Right ventricle myocardium inferior (tissue), 1 donor: ENCODE data around the gene NKIRAS2. TPM values are rescaled to one million over a fixed set of nuclear protein-coding genes. Genes with fewer than 3 reads are reported as not detected.
"Not testable (repeated sequence)": the region's sequence is repeated elsewhere in the genome, so short reads cannot be mapped to it uniquely, and the experiment has no call there.

Experiments used
- ATAC-seq: fragments of 200-7000 bp; cut with Tn5 transposase; one replicate; pipeline ENCODE4 v1.9.1; 2020; ENCODE audit warnings: mild to moderate bottlenecking, moderate library complexity
- DNase-seq: peaks from one replicate; pipeline ENCODE4 v3.0.0; 2021; ENCODE audit errors: missing footprints
- intact Hi-C: fragments of 100-400 bp; cut with DNase I; formaldehyde crosslinking; loops from one replicate; pipeline ENCODE4 v1.11.0; 2022
- total RNA-seq: library from RNA; stranded (reverse); fragmentation: NEBNext Ultra II Directional; extraction: Animal tissue kit (Norgen Biotek cat#: 25700); gene quantifications from one replicate; pipeline ENCODE4 v1.2.1, GENCODE V29; 2021
- donor health status: DM: no; HTN: yes; CAD: no; lungs with severe emphysema.

The NKIRAS2 gene
- total RNA-seq, 1 donor from 2014 or later = 47.1 TPM

GRCh38 chr17:42018988-42019387 lies 902 bp upstream of the NKIRAS2 start:
- DNase-seq = no peak
- intact Hi-C loops = no loop called here
- no peak for ATAC-seq

GRCh38 chr17:42020845-42021244 lies 955 bp downstream of the NKIRAS2 start:
- not testable (repeated sequence) for ATAC-seq, DNase-seq
- intact Hi-C loops = loop anchor here (10.0 kb wide), 1 partner anchor 504 kb away; no protein-coding TSS in a partner anchor

DNA sequence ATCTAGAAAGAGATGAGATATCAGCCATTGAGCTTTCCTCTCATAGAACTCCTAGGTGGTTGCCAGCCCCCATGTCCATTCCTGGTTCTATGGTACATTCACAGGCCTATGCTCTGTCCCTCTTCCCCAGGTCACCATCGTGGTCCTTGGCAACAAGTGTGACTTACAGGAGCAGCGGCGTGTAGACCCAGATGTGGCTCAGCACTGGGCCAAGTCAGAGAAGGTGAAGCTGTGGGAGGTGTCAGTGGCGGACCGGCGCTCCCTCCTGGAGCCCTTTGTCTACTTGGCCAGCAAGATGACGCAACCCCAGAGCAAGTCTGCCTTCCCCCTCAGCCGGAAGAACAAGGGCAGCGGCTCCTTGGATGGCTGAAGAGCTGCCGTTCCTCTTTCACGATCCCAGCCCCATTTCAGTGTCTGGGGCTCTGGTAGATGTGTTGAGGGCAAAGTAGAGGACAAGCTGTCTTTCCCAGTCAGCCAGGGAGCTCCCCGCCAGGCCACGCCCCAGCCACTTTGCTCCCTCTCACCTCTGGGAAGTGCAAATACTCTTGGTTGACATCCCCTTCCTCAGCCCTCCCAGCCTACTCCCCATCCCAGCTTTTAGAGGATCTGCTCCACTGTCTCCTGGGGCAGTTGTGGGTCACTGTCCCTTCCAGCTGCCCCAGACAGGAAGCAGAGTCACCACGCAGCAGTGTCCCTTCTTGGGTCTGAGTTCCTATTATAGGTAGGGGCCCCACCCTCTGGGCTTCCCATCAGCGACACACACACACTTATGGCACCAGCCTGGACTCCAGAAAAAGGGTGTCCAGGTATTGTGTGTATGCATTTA lies 3.8 kb downstream of the NKIRAS2 start:
- intact Hi-C loops = loop anchor here (10.0 kb wide), 1 partner anchor 501 kb away; no protein-coding TSS in a partner anchor
- no peak for ATAC-seq
- DNase-seq = no peak

DNA sequence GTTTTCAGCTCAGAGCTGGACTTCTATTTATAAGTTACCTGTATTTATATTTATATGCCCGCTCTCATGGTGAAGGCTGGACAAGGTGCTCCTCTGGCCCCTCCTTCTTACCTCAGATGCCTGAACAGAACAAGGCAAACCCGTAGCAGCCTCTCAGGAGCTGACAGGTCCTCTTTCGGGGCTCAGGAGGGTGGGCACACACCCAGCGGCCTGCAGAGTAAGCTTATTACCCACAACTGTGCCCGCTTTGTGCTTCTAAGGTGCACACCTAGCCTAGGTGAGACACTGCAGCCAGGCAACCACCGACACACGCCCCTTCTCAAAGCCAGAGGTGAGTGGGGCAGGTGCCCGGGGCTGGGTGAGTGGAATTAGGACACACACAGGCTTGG lies 5.3 kb downstream of the NKIRAS2 start:
- DNase-seq (no peak), ATAC-seq (peak; percentile 9)
- intact Hi-C loops = loop anchor here (1.0 to 10.0 kb wide), 3 partner anchors 37 to 500 kb away; no protein-coding TSS in a partner anchor

DNA sequence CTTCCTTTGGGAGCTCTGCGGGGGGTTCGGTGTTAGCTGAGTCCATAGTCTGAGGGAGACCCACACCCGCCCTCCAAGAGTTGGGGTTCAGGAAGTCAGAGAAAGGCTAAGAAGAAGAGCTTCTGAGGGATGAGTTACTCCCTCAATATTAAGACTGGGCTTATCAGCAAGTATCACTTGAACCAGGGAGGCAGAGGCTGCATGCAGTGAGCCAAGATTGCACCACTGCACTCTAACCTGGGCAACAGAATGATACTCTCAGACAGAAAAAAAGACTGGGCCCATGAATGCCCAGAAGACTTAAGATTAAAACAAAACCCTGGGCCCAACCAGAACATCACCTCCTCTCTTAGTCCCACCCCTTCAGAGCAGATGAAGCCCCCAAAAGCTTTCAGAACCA lies 6.0 kb downstream of the NKIRAS2 start:
- DNase-seq = no peak
- intact Hi-C loops = loop anchor here (1.0 to 10.0 kb wide), 3 partner anchors 36 to 499 kb away; no protein-coding TSS in a partner anchor
- ATAC-seq = no peak

GRCh38 chr17:42026857-42027589 lies 7.1 kb downstream of the NKIRAS2 start:
- no peak for DNase-seq
- intact Hi-C loops = loop anchor here (5.0 to 10.0 kb wide), 2 partner anchors 35 to 498 kb away; no protein-coding TSS in a partner anchor
- ATAC-seq = no peak

DNA sequence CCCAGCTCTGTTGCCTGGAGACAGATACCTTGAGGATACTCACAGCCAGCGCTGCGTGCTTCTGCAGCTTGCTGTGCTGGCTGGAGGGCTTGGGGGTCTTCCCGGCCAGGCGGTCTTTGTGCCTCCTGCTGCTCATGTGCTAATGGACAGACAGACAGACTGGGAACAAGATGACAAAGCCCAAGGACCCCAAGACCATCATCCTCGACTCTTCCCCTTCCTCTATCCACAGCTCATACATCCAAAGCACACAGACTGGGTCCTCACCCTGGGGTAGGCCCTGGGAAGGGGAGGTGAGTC lies 7.7 kb downstream of the NKIRAS2 start:
- intact Hi-C loops = loop anchor here (5.0 to 10.0 kb wide), 2 partner anchors 35 to 497 kb away; no protein-coding TSS in a partner anchor
- no peak for ATAC-seq
- no peak for DNase-seq

- intact Hi-C loops = loop anchor here (5.0 to 10.0 kb wide), 2 partner anchors 34 to 497 kb away; no protein-coding TSS in a partner anchor
- no peak for DNase-seq
- ATAC-seq = no peak
Measured at GRCh38 chr17:42027961-42028790, 8.3 kb downstream of the NKIRAS2 start.

GRCh38 chr17:42028791-42029127 lies 8.9 kb downstream of the NKIRAS2 start:
- DNase-seq (no peak), ATAC-seq (no peak)
- intact Hi-C loops = loop anchor here (5.0 to 10.0 kb wide), 2 partner anchors 34 to 496 kb away; no protein-coding TSS in a partner anchor

DNA sequence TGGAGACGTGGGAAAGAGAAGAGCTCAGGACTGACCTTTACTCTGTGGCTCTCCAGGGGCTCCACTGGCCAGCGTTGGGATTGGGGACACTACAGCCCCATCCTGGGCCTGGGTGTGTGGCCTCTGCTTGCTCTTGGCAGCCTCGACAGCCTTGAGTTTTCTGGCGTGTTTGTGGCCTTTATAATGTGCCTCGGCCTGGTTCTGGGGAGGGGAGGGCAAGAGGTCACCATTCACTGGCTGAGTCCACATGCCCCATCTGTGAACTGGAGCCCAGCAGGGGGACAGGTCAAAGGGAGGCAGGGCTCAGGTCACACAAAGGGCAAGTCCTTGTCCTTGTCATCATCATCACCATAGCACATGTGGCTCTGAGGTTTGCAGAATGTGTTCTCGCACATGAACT lies 11.7 kb downstream of the NKIRAS2 start:
- intact Hi-C loops = no loop called here
- ATAC-seq (peak; percentile 74), DNase-seq (no peak)

DNA sequence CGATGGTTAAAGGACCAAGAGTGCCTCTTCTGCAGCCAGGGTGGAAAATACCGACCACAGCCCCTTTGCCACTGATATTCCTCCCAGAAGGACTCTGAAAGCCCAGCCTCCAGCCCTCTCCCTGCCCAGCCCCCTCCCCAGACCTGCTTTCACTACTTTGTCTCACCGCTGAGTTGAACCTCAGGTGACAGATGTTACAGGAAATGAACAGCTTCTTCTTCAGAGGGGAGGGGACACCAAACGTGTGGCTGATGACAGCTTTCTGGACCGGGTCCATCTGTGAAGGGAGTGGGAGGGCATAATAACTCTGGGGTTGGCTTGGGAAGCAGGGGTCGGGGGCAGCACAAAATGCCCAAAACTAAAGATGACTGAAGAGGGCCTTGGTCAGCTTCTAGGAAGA lies 14.2 kb downstream of the NKIRAS2 start:
- DNase-seq (no peak), ATAC-seq (no peak)
- intact Hi-C loops = no loop called here

- DNase-seq (no peak), ATAC-seq (no peak)
- intact Hi-C loops = no loop called here
Measured at GRCh38 chr17:42038221-42038973, 18.5 kb downstream of the NKIRAS2 start.

DNA sequence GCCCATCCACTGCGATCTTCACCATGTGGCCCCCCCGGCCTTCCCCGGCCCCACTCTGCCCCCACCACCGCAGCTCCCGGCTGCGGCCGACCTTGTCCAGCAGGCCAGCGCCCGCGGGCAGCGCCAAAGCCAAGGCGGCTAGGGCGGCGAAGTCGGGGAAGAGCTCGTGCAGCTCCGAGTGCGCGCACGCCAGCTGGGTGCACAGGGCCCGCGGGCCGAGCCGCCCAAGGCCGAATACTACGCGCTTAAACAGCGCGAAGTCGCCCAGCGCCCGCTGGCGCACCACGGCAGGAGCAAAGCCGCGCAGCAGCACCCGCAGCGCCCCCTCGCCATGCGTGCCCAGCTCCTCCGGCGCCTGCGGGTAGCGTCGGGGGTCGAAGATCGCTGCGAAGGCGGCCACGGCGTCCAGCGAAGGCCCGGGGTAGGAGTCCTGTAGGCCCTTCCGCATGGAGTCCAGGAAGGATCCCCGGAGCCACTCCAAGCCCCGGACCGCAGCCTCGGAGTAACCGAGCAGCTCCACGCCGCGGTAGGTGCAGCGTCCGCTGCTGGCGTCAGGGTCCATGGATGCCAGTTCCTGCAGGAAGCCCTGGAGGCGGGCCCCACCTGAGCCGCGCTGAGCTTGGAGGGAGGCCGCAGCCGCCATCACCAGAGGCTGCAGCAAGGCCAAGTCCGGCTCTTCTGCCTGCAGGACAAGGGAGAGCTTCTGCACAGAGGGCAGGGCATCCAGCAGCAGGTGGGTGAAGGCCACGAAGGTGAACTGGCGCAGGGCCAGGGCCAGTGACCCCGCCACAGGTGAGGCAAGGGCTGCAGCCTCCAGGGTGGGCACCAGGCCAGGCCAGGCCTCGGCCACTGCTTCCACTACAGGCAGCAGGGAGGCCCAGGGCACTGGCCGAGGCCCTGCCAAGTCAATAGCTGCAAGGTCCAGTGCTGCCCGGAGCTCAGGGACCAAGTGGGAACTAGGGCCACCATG lies 20.2 kb downstream of the NKIRAS2 start:
- DNase-seq (no peak), ATAC-seq (peak; percentile 19)
- intact Hi-C loops = no loop called here

DNA sequence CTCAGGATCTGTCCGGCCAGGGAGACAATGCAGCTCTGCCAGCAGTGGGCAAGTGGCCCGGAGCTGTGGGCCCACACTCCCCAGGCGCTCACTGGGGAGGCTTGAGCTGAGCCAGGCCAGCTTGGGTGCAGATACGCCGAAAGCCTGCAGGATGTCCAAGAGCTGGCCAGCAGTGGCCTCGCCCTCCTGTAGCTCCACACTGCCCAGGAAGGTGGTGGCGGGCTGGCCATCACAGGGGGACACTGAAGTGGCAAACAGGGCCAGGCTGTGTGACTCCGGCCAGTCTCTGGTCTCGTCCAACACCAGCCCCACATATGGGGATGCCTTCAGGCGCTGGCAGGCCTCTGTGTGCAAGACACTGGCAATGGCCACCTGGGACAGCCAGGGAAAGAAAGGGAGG lies 20.9 kb downstream of the NKIRAS2 start:
- no peak for DNase-seq
- no peak for ATAC-seq
- intact Hi-C loops = no loop called here

GRCh38 chr17:42041619-42042018 lies 21.7 kb downstream of the NKIRAS2 start:
- no peak for ATAC-seq
- intact Hi-C loops = no loop called here

GRCh38 chr17:42042598-42043319 lies 22.9 kb downstream of the NKIRAS2 start:
- DNase-seq (no peak), ATAC-seq (no peak)
- intact Hi-C loops = no loop called here

More at GRCh38 chr17:42041619-42042018, 21.7 kb downstream of the NKIRAS2 start:
- no peak for DNase-seq

GRCh38 chr17:42045719-42046118 lies 25.8 kb downstream of the NKIRAS2 start:
- intact Hi-C loops = no loop called here
- ATAC-seq (no peak), DNase-seq (no peak)
